HepG2 (cell line): ENCODE measurements around the gene CCL13. TPM values are rescaled to one million over a fixed set of nuclear protein-coding genes. Genes with fewer than 3 reads are reported as not detected.
A peak's percentile ranks its signal among the peaks of the same experiment; 100 is the strongest.

Experiments used
- ATAC-seq: fragments of 200-7000 bp; cut with Tn5 transposase; 3 replicates; pipeline ENCODE4 v1.9.1; 2020; ENCODE audit warnings: mild to moderate bottlenecking, moderate library complexity
- BruUV-seq: library from RNA; stranded (reverse); fragments of 400-500 nt; replicated peaks from 2 replicates; lab custom pipeline; 2021; lab: Mats Ljungman, UMichigan
- CTCF ChIA-PET: fragments of 300-600 bp; formaldehyde crosslinking; extraction: SDS; loops from one replicate; lab custom pipeline; 2021; ENCODE audit warnings: low total read pairs, inconsistent platforms, low intra/inter-chr PET ratio; lab: Yijun Ruan, JAX
- POLR2A ChIA-PET: fragments of 350-600 bp; sonication (Branson Sonifier 250); formaldehyde crosslinking; loops from one replicate; lab custom pipeline; 2020; ENCODE audit warnings: antibody characterized with exemption, inconsistent platforms; lab: Yijun Ruan, JAX
- DNase-seq: peaks from one replicate; pipeline ENCODE4 v3.0.0-alpha.2; 2015; ENCODE audit warnings: low spot score
- FAIRE-seq: peaks from 3 replicates; lab custom pipeline; 2011; peaks lifted over from hg19 to GRCh38; lab: Jason Lieb, UNC
- H2AFZ ChIP-seq: one replicate; pipeline ENCODE4 v1.6.1; 2011; ENCODE audit warnings: low read length, inconsistent platforms
- H3K27ac ChIP-seq: fragments of 300-600 bp; 3 replicates; pipeline ENCODE4 v1.8.0; 2011; ENCODE audit warnings: mixed run types, mild to moderate bottlenecking, mixed read lengths, low read length, inconsistent platforms; ENCODE audit not compliant: insufficient read depth; ENCODE audit errors: extremely low read length
- H3K27me3 ChIP-seq, 2 experiments: fragments of 200-600 bp in 1 of 2; 2 replicates in 1 of 2; 3 replicates in 1 of 2; pipeline versions ENCODE4 v1.6.0 to v1.8.0; 2011; ENCODE audit warnings: low read length in 2 of 2, mild to moderate bottlenecking in 2 of 2, moderate library complexity in 2 of 2, inconsistent platforms in 1 of 2; ENCODE audit not compliant: insufficient read depth in 2 of 2, control insufficient read depth in 1 of 2
- H3K36me3 ChIP-seq, 2 experiments: fragments of 200-600 bp in 1 of 2; replicated peaks in 1 of 2; 2 replicates in 1 of 2; 3 replicates in 1 of 2; pipeline versions ENCODE4 v1.5.1 to v1.8.0; 2011; ENCODE audit warnings: low read length in 2 of 2, inconsistent platforms in 1 of 2; ENCODE audit not compliant: insufficient read depth in 2 of 2, control insufficient read depth in 1 of 2
- H3K4me1 ChIP-seq: 2 replicates; pipeline ENCODE4 v1.5.1; 2012; ENCODE audit warnings: low read length, inconsistent platforms; ENCODE audit not compliant: insufficient read depth
- H3K4me2 ChIP-seq: 2 replicates; pipeline ENCODE4 v1.6.0; 2011; ENCODE audit warnings: low read depth, low read length, inconsistent platforms
- H3K4me3 ChIP-seq, 3 experiments: fragments of 200-600 bp in 1 of 3; sonication (generic), shearing (Covaris generic) in 1 of 3; replicated peaks in 1 of 3; 2 replicates each; pipeline ENCODE4 v1.5.1; 2011 to 2016; ENCODE audit warnings: low read length in 3 of 3, inconsistent platforms in 2 of 3, low read depth in 2 of 3, mild to moderate bottlenecking in 2 of 3, control low read depth in 1 of 3, mixed read lengths in 1 of 3; ENCODE audit not compliant: insufficient read depth in 1 of 3
- H3K79me2 ChIP-seq: one replicate; pipeline ENCODE4 v1.6.1; 2011; ENCODE audit warnings: low read length, inconsistent platforms; ENCODE audit not compliant: insufficient read depth
- H3K9ac ChIP-seq: 2 replicates; pipeline ENCODE4 v1.6.0; 2011; ENCODE audit warnings: mild to moderate bottlenecking, low read depth, low read length, inconsistent platforms; ENCODE audit not compliant: insufficient read depth
- H3K9me3 ChIP-seq: 2 replicates; pipeline ENCODE4 v1.5.1; 2012; ENCODE audit warnings: mild to moderate bottlenecking, low read length
- H4K20me1 ChIP-seq: 2 replicates; pipeline ENCODE4 v1.6.0; 2011; ENCODE audit warnings: inconsistent platforms, mild to moderate bottlenecking, low read length, moderate library complexity; ENCODE audit not compliant: insufficient read depth
- CCDC6 ChIP-seq: sonication (generic); formaldehyde crosslinking; IDR thresholded peaks from 2 replicates; pipeline ENCODE4 v1.8.1; 2022; ENCODE audit warnings: mild to moderate bottlenecking, missing genetic modification reagents, moderate library complexity
- DDIT3 ChIP-seq: sonication (generic); formaldehyde crosslinking; IDR thresholded peaks from 2 replicates; pipeline ENCODE4 v1.4.0; 2020; ENCODE audit warnings: mild to moderate bottlenecking, missing genetic modification reagents
- ERF ChIP-seq: IDR thresholded peaks from 2 replicates; pipeline ENCODE4 v1.6.1; 2018; ENCODE audit warnings: missing biosample characterization, missing genetic modification reagents
- FOXK1 ChIP-seq: sonication (generic); formaldehyde crosslinking; IDR thresholded peaks from 2 replicates; pipeline ENCODE4 v1.4.0; 2020; ENCODE audit warnings: low read depth, missing genetic modification reagents, borderline replicate concordance
- HMGA1 ChIP-seq: sonication (generic); formaldehyde crosslinking; conservative IDR thresholded peaks from 2 replicates; pipeline ENCODE4 v1.4.0; 2020; ENCODE audit warnings: missing genetic modification reagents
- HOXD1 ChIP-seq: sonication (generic); formaldehyde crosslinking; IDR thresholded peaks from 2 replicates; pipeline ENCODE4 v1.5.0; 2020; ENCODE audit warnings: missing genetic modification reagents
- ONECUT2 ChIP-seq: sonication (generic); formaldehyde crosslinking; IDR thresholded peaks from 2 replicates; pipeline ENCODE4 v1.4.0; 2020; ENCODE audit warnings: missing genetic modification reagents
- REPIN1 ChIP-seq: sonication (generic); formaldehyde crosslinking; IDR thresholded peaks from 2 replicates; pipeline ENCODE4 v1.8.0; 2022; ENCODE audit warnings: missing genetic modification reagents, low read depth, mild to moderate bottlenecking, borderline replicate concordance
- ZBTB7B ChIP-seq: sonication (generic); formaldehyde crosslinking; IDR thresholded peaks from 2 replicates; pipeline ENCODE4 v1.4.0; 2020; ENCODE audit warnings: missing genetic modification reagents
- ZNF501 ChIP-seq: sonication (generic); formaldehyde crosslinking; IDR thresholded peaks from 2 replicates; pipeline ENCODE4 v1.5.1; 2020; ENCODE audit warnings: mild to moderate bottlenecking, moderate library complexity, missing genetic modification reagents
- ZNF556 ChIP-seq: sonication (generic); formaldehyde crosslinking; IDR thresholded peaks from 2 replicates; pipeline ENCODE4 v1.4.0; 2020; ENCODE audit warnings: mild to moderate bottlenecking, missing genetic modification reagents, borderline replicate concordance
- ZNF563 ChIP-seq: sonication (generic); formaldehyde crosslinking; IDR thresholded peaks from 2 replicates; pipeline ENCODE4 v1.8.0; 2022; ENCODE audit warnings: mild to moderate bottlenecking, moderate library complexity, missing genetic modification reagents
- WGBS: methylation state at CpG from one replicate; pipeline ENCODE4 v1.1.6; 2017; ENCODE audit warnings: low lambda C conversion rate; 5-methylcytosine and 5-hydroxymethylcytosine counted together
- in situ Hi-C: cut with HindIII; loops from 2 replicates; pipeline ENCODE4 v1.10.0; 2017; ENCODE audit warnings: low pct_unique_long_range_greater_than_20kb; ENCODE audit not compliant: extremely low pct_ligation_motif_present
- intact Hi-C: fragments of 100-400 bp; cut with micrococcal nuclease; formaldehyde crosslinking; loops from one replicate; pipeline ENCODE4 v1.10.0; 2022; ENCODE audit not compliant: unreplicated experiment
- polyA plus RNA-seq, 8 experiments: library from polyadenylated mRNA; depleted of rRNA in 3 of 8; stranded (reverse) in 7 of 8; unstranded in 1 of 8; fragments of >200 nt; fragmentation: Illumina TruSeq in 4 of 8; extraction: Trizol in 4 of 8; gene quantifications; 2 replicates each; pipeline versions ENCODE4 v1.2.1 to v1.2.3, GENCODE V29; 2011 to 2016; ENCODE audit warnings: low read depth in 4 of 8, missing spikeins in 1 of 8, mixed read lengths in 1 of 8; ENCODE audit not compliant: insufficient read depth in 1 of 8
- total RNA-seq, 5 experiments: library from RNA; depleted of rRNA; stranded (reverse); fragments of >200 nt; fragmentation: Illumina TruSeq; extraction: Trizol; gene quantifications; 2 replicates each; pipeline ENCODE4 v1.2.3, GENCODE V29; 2016; ENCODE audit warnings: low read depth in 1 of 5
- TF ChIP-seq, protein P1 (sequence below): sonication (generic); formaldehyde crosslinking; IDR thresholded peaks from 2 replicates; pipeline ENCODE4 v1.5.0; 2020; ENCODE audit warnings: mild to moderate bottlenecking, missing genetic modification reagents, moderate library complexity
- TF ChIP-seq, protein P2 (sequence below): IDR thresholded peaks from 2 replicates; pipeline ENCODE4 v1.6.1; 2012; ENCODE audit warnings: low read length, improper control_type of control experiment
- TF ChIP-seq, protein P3 (sequence below): sonication (generic); formaldehyde crosslinking; IDR thresholded peaks from 2 replicates; pipeline ENCODE4 v1.8.1; 2023; ENCODE audit warnings: mild to moderate bottlenecking, missing genetic modification reagents

CCL13 gene
- total and polyA plus RNA-seq, 2 of the 13 experiments (the other 11 are each of a cell fraction or from before 2014, with no cell fraction given), result not detected

DNA sequence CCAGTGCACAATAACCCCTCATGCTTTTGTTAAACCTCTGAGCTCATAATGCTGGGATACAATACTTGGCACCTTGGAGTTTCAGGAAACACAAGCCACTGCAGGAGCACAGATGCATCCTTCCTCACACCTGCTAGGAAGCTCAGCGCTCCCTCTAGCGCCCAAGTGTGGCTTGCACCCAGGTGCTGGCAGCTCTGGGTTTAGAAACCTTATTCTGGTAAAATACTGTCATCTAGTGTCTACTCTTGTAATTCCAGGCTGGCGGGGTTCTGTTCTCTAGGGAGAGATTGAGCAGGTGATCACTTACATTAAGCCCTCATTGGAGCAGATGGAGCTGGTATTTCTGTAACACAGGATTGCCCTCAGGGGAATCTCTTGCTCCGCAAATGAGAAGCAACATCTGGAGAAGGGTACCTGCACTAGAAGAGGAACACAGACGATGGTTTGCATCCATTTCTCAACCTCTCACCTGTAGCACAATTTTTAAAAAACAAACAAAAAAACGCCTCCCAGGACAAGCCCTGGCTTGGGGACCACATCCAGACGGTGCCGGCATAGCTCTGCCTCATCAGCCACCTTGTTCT lies 5.3 kb downstream of the CCL13 start (continued):
- TF ChIP-seq, protein P1, sequence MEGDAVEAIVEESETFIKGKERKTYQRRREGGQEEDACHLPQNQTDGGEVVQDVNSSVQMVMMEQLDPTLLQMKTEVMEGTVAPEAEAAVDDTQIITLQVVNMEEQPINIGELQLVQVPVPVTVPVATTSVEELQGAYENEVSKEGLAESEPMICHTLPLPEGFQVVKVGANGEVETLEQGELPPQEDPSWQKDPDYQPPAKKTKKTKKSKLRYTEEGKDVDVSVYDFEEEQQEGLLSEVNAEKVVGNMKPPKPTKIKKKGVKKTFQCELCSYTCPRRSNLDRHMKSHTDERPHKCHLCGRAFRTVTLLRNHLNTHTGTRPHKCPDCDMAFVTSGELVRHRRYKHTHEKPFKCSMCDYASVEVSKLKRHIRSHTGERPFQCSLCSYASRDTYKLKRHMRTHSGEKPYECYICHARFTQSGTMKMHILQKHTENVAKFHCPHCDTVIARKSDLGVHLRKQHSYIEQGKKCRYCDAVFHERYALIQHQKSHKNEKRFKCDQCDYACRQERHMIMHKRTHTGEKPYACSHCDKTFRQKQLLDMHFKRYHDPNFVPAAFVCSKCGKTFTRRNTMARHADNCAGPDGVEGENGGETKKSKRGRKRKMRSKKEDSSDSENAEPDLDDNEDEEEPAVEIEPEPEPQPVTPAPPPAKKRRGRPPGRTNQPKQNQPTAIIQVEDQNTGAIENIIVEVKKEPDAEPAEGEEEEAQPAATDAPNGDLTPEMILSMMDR (CRISPR knock-in tag), result peak; percentile 94
- TF ChIP-seq ERF (peak; percentile 32; the same call in 1 of the 2 replicates), CCDC6 (CRISPR knock-in tag) (no peak), ZNF563 (CRISPR knock-in tag) (no peak), HMGA1 (CRISPR knock-in tag) (no peak), REPIN1 (CRISPR knock-in tag) (peak; percentile 30; the same call in 1 of the 2 replicates), DDIT3 (CRISPR knock-in tag) (no peak), FOXK1 (peak; percentile 37; the same call in 1 of the 2 replicates)
- TF ChIP-seq, all 625 proteins: peak for 21

GRCh38 chr17:34363183-34363661 lies 6.9 kb downstream of the CCL13 start, which contains the start of gene CCL1:
Gene CCL1, minus strand, starts transcription at chr17:34363233. Its CDS starts 72 bp downstream, at chr17:34363161.
- Histone ChIP-seq H3K9me3 (no peaks in the 10 kb centered on the region), H3K9ac (no peak within 1 kb of the TSS), H3K4me3 (no peak within 1 kb of the TSS), H2AFZ (no peak within 1 kb of the TSS), H3K27me3 (0 out of 5 replicates have a peak, but pooled peaks cover 0 to 7% of the 10 kb centered on the region in 2 experiments), H3K36me3 (no peaks in the 10 kb centered on the region), H3K4me1 (no peaks in the 10 kb centered on the region), H3K27ac (no peak within 1 kb of the TSS), H3K79me2 (no peaks in the 10 kb centered on the region), H3K4me2 (no peak within 1 kb of the TSS), H4K20me1 (no peaks in the 10 kb centered on the region)
- intact Hi-C loops (no loop called here), in situ Hi-C loops (loop anchor here (5.0 kb wide), 1 partner anchor 161 kb away; no protein-coding TSS in a partner anchor)
- FAIRE-seq (no peak), ATAC-seq (no peak), DNase-seq (no peak)
- WGBS, result 1% methylated on average over 5 of the region's 5 CpGs
- ChIA-PET CTCF (interaction anchor here (6.2 kb wide), 1 partner anchor 163 kb away, joined by 246 read pairs; no protein-coding TSS in a partner anchor), POLR2A (no interaction called here)
- no TSS peak for BruUV-seq
- TF ChIP-seq ZNF556 (CRISPR knock-in tag), result no peak
- no peak for TF ChIP-seq ZBTB7B (CRISPR knock-in tag)
- TF ChIP-seq, protein P2, sequence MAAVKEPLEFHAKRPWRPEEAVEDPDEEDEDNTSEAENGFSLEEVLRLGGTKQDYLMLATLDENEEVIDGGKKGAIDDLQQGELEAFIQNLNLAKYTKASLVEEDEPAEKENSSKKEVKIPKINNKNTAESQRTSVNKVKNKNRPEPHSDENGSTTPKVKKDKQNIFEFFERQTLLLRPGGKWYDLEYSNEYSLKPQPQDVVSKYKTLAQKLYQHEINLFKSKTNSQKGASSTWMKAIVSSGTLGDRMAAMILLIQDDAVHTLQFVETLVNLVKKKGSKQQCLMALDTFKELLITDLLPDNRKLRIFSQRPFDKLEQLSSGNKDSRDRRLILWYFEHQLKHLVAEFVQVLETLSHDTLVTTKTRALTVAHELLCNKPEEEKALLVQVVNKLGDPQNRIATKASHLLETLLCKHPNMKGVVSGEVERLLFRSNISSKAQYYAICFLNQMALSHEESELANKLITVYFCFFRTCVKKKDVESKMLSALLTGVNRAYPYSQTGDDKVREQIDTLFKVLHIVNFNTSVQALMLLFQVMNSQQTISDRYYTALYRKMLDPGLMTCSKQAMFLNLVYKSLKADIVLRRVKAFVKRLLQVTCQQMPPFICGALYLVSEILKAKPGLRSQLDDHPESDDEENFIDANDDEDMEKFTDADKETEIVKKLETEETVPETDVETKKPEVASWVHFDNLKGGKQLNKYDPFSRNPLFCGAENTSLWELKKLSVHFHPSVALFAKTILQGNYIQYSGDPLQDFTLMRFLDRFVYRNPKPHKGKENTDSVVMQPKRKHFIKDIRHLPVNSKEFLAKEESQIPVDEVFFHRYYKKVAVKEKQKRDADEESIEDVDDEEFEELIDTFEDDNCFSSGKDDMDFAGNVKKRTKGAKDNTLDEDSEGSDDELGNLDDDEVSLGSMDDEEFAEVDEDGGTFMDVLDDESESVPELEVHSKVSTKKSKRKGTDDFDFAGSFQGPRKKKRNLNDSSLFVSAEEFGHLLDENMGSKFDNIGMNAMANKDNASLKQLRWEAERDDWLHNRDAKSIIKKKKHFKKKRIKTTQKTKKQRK, result no peak
- no peak for TF ChIP-seq HOXD1 (CRISPR knock-in tag)
- TF ChIP-seq ZNF501, result no peak
- no peak for TF ChIP-seq ONECUT2 (CRISPR knock-in tag)
- TF ChIP-seq, protein P3, sequence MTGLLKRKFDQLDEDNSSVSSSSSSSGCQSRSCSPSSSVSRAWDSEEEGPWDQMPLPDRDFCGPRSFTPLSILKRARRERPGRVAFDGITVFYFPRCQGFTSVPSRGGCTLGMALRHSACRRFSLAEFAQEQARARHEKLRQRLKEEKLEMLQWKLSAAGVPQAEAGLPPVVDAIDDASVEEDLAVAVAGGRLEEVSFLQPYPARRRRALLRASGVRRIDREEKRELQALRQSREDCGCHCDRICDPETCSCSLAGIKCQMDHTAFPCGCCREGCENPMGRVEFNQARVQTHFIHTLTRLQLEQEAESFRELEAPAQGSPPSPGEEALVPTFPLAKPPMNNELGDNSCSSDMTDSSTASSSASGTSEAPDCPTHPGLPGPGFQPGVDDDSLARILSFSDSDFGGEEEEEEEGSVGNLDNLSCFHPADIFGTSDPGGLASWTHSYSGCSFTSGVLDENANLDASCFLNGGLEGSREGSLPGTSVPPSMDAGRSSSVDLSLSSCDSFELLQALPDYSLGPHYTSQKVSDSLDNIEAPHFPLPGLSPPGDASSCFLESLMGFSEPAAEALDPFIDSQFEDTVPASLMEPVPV (CRISPR knock-in tag), result no peak
